IPS-11a (cell line): ENCODE results near the gene PLA2G4B.
"Not testable (repeated sequence)": the region's sequence is repeated elsewhere in the genome, so short reads cannot be mapped to it uniquely, and the experiment has no call there.

ENCODE experiments used
- H3K4me3 ChIP-seq: one replicate; pipeline ENCODE4 v1.5.1; 2013; ENCODE audit warnings: low read depth, low read length, control low read depth

The PLA2G4B gene

GRCh38 chr15:41827290-41827879, 11.3 kb upstream of the PLA2G4B start:
- H3K4me3 ChIP-seq: peak overlapping the region; percentile 41

- peak within 1 kb of the TSS; percentile 90 for H3K4me3 ChIP-seq
Observed at GRCh38 chr15:41827880-41828806, 10.5 kb upstream of the PLA2G4B start, which contains the start of gene JMJD7. Gene JMJD7, plus strand, starts transcription at chr15:41828092. Its CDS starts 33 bp downstream, at chr15:41828125.

- H3K4me3 ChIP-seq: peak overlapping the region; percentile 90
Observed at GRCh38 chr15:41828807-41829141, 9.9 kb upstream of the PLA2G4B start.

GRCh38 chr15:41829959-41830646, 8.5 kb upstream of the PLA2G4B start:
- H3K4me3 ChIP-seq: no peak overlapping the region

GRCh38 chr15:41831291-41831690, 7.4 kb upstream of the PLA2G4B start:
- not testable (repeated sequence) for H3K4me3 ChIP-seq

GRCh38 chr15:41832208-41832607, 6.4 kb upstream of the PLA2G4B start:
- H3K4me3 ChIP-seq: no peak overlapping the region

GRCh38 chr15:41832875-41833274, 5.8 kb upstream of the PLA2G4B start:
- no peak overlapping the region for H3K4me3 ChIP-seq

GRCh38 chr15:41834096-41834495, 4.6 kb upstream of the PLA2G4B start:
- H3K4me3 ChIP-seq: no peak overlapping the region

- H3K4me3 ChIP-seq: no peak overlapping the region
Observed at GRCh38 chr15:41836073-41836472, 2.6 kb upstream of the PLA2G4B start.

GRCh38 chr15:41836713-41837454, 1.8 kb upstream of the PLA2G4B start:
- H3K4me3 ChIP-seq: no peak overlapping the region

- no peak overlapping the region for H3K4me3 ChIP-seq
Observed at GRCh38 chr15:41839781-41840491, 1.3 kb downstream of the PLA2G4B start.

GRCh38 chr15:41840673-41841072, 2.0 kb downstream of the PLA2G4B start:
- H3K4me3 ChIP-seq: no peak overlapping the region

- no peak overlapping the region for H3K4me3 ChIP-seq
Observed at GRCh38 chr15:41841131-41841530, 2.5 kb downstream of the PLA2G4B start.

GRCh38 chr15:41842229-41842628, 3.6 kb downstream of the PLA2G4B start:
- H3K4me3 ChIP-seq: no peak overlapping the region

GRCh38 chr15:41843571-41843970, 4.9 kb downstream of the PLA2G4B start:
- no peak overlapping the region for H3K4me3 ChIP-seq

- no peak overlapping the region for H3K4me3 ChIP-seq
Observed at GRCh38 chr15:41844814-41845213, 6.2 kb downstream of the PLA2G4B start.

GRCh38 chr15:41847206-41847605, 8.6 kb downstream of the PLA2G4B start:
- no peak overlapping the region for H3K4me3 ChIP-seq

- H3K4me3 ChIP-seq: no peak overlapping the region
Observed at GRCh38 chr15:41847981-41848380, 9.3 kb downstream of the PLA2G4B start.

GRCh38 chr15:41848631-41849030, 10.0 kb downstream of the PLA2G4B start:
- H3K4me3 ChIP-seq: no peak overlapping the region

- no peak overlapping the region for H3K4me3 ChIP-seq
Observed at GRCh38 chr15:41849204-41849603, 10.6 kb downstream of the PLA2G4B start.
